Keratinocyte (primary cell): ENCODE measurements around the gene NRF1. TPM values are rescaled to one million over a fixed set of nuclear protein-coding genes. Genes with fewer than 3 reads are reported as not detected.

ENCODE experiments used
- DNase-seq: peaks from one replicate; pipeline ENCODE4 v3.0.0-alpha.2; 2011; ENCODE audit warnings: low read depth, missing footprints, low spot score
- FAIRE-seq: peaks from 2 replicates; lab custom pipeline; 2011; peaks lifted over from hg19 to GRCh38; lab: Jason Lieb, UNC
- H2AFZ ChIP-seq: 2 replicates; pipeline ENCODE4 v1.6.0; 2012; ENCODE audit warnings: low read length, control low read depth, inconsistent platforms; ENCODE audit not compliant: control insufficient read depth
- H3K27ac ChIP-seq: 2 replicates; pipeline ENCODE4 v1.5.1; 2011; ENCODE audit warnings: low read length; ENCODE audit not compliant: control insufficient read depth, insufficient read depth
- H3K27me3 ChIP-seq: 3 replicates; pipeline ENCODE4 v1.6.0; 2011; ENCODE audit warnings: low read length; ENCODE audit not compliant: control insufficient read depth, insufficient read depth; ENCODE audit errors: extremely low read depth
- H3K36me3 ChIP-seq, 2 experiments: 2 replicates in 1 of 2; 3 replicates in 1 of 2; pipeline ENCODE4 v1.5.1; 2011; ENCODE audit warnings: low read length in 2 of 2, mild to moderate bottlenecking in 1 of 2; ENCODE audit not compliant: control insufficient read depth in 2 of 2, insufficient read depth in 2 of 2; ENCODE audit errors: extremely low read depth in 1 of 2
- H3K4me1 ChIP-seq: 3 replicates; pipeline ENCODE4 v1.5.1; 2011; ENCODE audit warnings: low read length; ENCODE audit not compliant: control insufficient read depth, insufficient read depth; ENCODE audit errors: extremely low read depth
- H3K4me2 ChIP-seq: 3 replicates; pipeline ENCODE4 v1.6.0; 2011; ENCODE audit warnings: low read depth, low read length; ENCODE audit not compliant: control insufficient read depth, insufficient read depth; ENCODE audit errors: extremely low read depth
- H3K4me3 ChIP-seq, 3 experiments: fragments of 200-600 bp in 1 of 3; sonication (generic) in 1 of 3; 2 replicates in 2 of 3; 3 replicates in 1 of 3; pipeline ENCODE4 v1.5.1; 2011 to 2016; ENCODE audit warnings: low read length in 3 of 3, mild to moderate bottlenecking in 3 of 3, control low read depth in 2 of 3, inconsistent platforms in 1 of 3, low read depth in 1 of 3, mixed read lengths in 1 of 3, mixed run types in 1 of 3, moderate library complexity in 1 of 3; ENCODE audit not compliant: control insufficient read depth in 2 of 3, insufficient read depth in 2 of 3; ENCODE audit errors: extremely low read depth in 1 of 3
- H3K79me2 ChIP-seq: 2 replicates; pipeline ENCODE4 v1.6.0; 2012; ENCODE audit warnings: low read length; ENCODE audit not compliant: control insufficient read depth, insufficient read depth
- H3K9ac ChIP-seq: 3 replicates; pipeline ENCODE4 v1.6.0; 2011; ENCODE audit warnings: low read length; ENCODE audit not compliant: control insufficient read depth, insufficient read depth; ENCODE audit errors: extremely low read depth
- H3K9me1 ChIP-seq: 3 replicates; pipeline ENCODE4 v1.6.0; 2011; ENCODE audit warnings: low read length; ENCODE audit not compliant: control insufficient read depth, insufficient read depth; ENCODE audit errors: extremely low read depth
- H3K9me3 ChIP-seq: 2 replicates; pipeline ENCODE4 v1.5.1; 2012; ENCODE audit warnings: low read depth, low read length; ENCODE audit not compliant: control insufficient read depth
- H4K20me1 ChIP-seq: 3 replicates; pipeline ENCODE4 v1.6.0; 2011; ENCODE audit warnings: low read length; ENCODE audit not compliant: control insufficient read depth, insufficient read depth; ENCODE audit errors: extremely low read depth
- CTCF ChIP-seq, 3 experiments: IDR thresholded peaks in 1 of 3; conservative IDR thresholded peaks in 1 of 3; optimal IDR thresholded peaks in 1 of 3; 2 replicates in 2 of 3; 3 replicates in 1 of 3; pipeline versions ENCODE3 to v1.5.1; 2011; ENCODE audit warnings: low read length in 3 of 3, mild to moderate bottlenecking in 3 of 3, moderate library complexity in 2 of 3, control low read depth in 1 of 3, inconsistent platforms in 1 of 3; ENCODE audit not compliant: insufficient read depth in 2 of 3; ENCODE audit errors: extremely low read depth in 1 of 3
- EZH2 ChIP-seq: IDR thresholded peaks from one replicate; pipeline ENCODE4 v1.6.1; 2012; ENCODE audit warnings: inconsistent platforms, mild to moderate bottlenecking, low read length, moderate library complexity
- dilution Hi-C: fragments of 300-500 bp; cut with MboI; formaldehyde crosslinking; loops from one replicate; pipeline ENCODE4 v1.7.0; 2020; ENCODE audit warnings: low sequenced_read_pairs; ENCODE audit not compliant: extremely low pct_ligation_motif_present
- polyA plus RNA-seq, 5 experiments: library from polyadenylated mRNA; depleted of rRNA in 3 of 5; stranded (reverse) in 3 of 5; stranded (forward) in 1 of 5; unstranded in 1 of 5; fragments of >200 nt; gene quantifications; 1 replicate in 1 of 5; 2 replicates in 3 of 5; 3 replicates in 1 of 5; pipeline versions ENCODE4 v1.2.1 to v1.2.3, GENCODE V29; 2011 to 2012; ENCODE audit warnings: missing spikeins in 2 of 5, low read depth in 1 of 5, low replicate concordance in 1 of 5

Gene NRF1
- polyA plus RNA-seq, 1 donor (not counting 4 experiments of a cell fraction or from before 2014, with no cell fraction given): 12.6 TPM

- TF ChIP-seq CTCF (optimal IDR thresholded peaks at IDR 0.05 in 1 of 3, IDR thresholded peaks at IDR 0.05 in 1 of 3, conservative IDR thresholded peaks at IDR 0.05 in 1 of 3; ENCODE audit: extremely low read depth in 1 of 3, insufficient read depth in 2 of 3, low read length in 3 of 3) (peak in 2 of 3 experiments; percentile 38 to 54), EZH2 (no peak)
- H3K36me3 ChIP-seq: peaks cover 0 to 2% of the 10 kb centered on the region in 2 experiments
- H3K9me3 ChIP-seq: no peaks in the 10 kb centered on the region
- DNase-seq (no peak), FAIRE-seq (peak; percentile 69)
- H3K4me2 ChIP-seq: peak overlapping the region; percentile 61
- H3K9me1 ChIP-seq: no peaks in the 10 kb centered on the region
- peak overlapping the region in 1 of 3 experiments; percentile 19 for H3K4me3 ChIP-seq
- dilution Hi-C loops: no loop called here
- no peaks in the 10 kb centered on the region for H3K27me3 ChIP-seq
- peaks cover 4% of the 10 kb centered on the region for H4K20me1 ChIP-seq
- no peak overlapping the region for H3K9ac ChIP-seq
- H3K4me1 ChIP-seq: peaks cover 14% of the 10 kb centered on the region
- H3K79me2 ChIP-seq: no peaks in the 10 kb centered on the region
- peak overlapping the region; percentile 57 for H3K27ac ChIP-seq
- no peak overlapping the region for H2AFZ ChIP-seq
Observed at GRCh38 chr7:129664029-129665012, 52.8 kb downstream of the NRF1 start.

GRCh38 chr7:129665013-129665401 is 53.5 kb downstream of the NRF1 start:
- Histone ChIP-seq H3K9me3 (no peaks in the 10 kb centered on the region), H3K9me1 (no peaks in the 10 kb centered on the region), H3K36me3 (peaks cover 0 to 2% of the 10 kb centered on the region in 2 experiments), H3K9ac (no peak overlapping the region), H2AFZ (no peak overlapping the region), H3K27me3 (no peaks in the 10 kb centered on the region), H3K4me3 (peak overlapping the region in 1 of 3 experiments; percentile 19), H3K4me2 (peak overlapping the region; percentile 61), H3K79me2 (no peaks in the 10 kb centered on the region), H3K4me1 (peaks cover 14% of the 10 kb centered on the region), H4K20me1 (peaks cover 4% of the 10 kb centered on the region), H3K27ac (peak overlapping the region; percentile 57)
- TF ChIP-seq CTCF (optimal IDR thresholded peaks at IDR 0.05 in 1 of 3, IDR thresholded peaks at IDR 0.05 in 1 of 3, conservative IDR thresholded peaks at IDR 0.05 in 1 of 3; ENCODE audit: extremely low read depth in 1 of 3, insufficient read depth in 2 of 3, low read length in 3 of 3) (peak in 1 of 3 experiments; percentile 18), EZH2 (no peak)
- dilution Hi-C loops: no loop called here
- DNase-seq: peak; percentile 92
- peak; percentile 98 for FAIRE-seq
